Stimulated activated CD8-positive, alpha-beta memory T cell treated with anti-CD3 and anti-CD28 coated beads, Interleukin-15, amount 100 ng/mL, for 24 hours (primary cell): ENCODE results near the gene UCHL5.

Source experiments
- DNase-seq: peaks from one replicate; pipeline ENCODE4 v3.0.0-alpha.2; 2020; ENCODE audit warnings: low read depth

Gene UCHL5, protein sequence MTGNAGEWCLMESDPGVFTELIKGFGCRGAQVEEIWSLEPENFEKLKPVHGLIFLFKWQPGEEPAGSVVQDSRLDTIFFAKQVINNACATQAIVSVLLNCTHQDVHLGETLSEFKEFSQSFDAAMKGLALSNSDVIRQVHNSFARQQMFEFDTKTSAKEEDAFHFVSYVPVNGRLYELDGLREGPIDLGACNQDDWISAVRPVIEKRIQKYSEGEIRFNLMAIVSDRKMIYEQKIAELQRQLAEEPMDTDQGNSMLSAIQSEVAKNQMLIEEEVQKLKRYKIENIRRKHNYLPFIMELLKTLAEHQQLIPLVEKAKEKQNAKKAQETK

GRCh38 chr1:193059282-193060114, at the start of gene UCHL5, which contains the start of gene RO60:
Gene UCHL5 (minus strand): TSS chr1:193059360. CDS start chr1:193059260, 100 bp downstream.
Gene RO60 (plus strand): TSS chr1:193059612. CDS start chr1:193069055, 9,443 bp downstream.
- peak; percentile 79 for DNase-seq

DNA sequence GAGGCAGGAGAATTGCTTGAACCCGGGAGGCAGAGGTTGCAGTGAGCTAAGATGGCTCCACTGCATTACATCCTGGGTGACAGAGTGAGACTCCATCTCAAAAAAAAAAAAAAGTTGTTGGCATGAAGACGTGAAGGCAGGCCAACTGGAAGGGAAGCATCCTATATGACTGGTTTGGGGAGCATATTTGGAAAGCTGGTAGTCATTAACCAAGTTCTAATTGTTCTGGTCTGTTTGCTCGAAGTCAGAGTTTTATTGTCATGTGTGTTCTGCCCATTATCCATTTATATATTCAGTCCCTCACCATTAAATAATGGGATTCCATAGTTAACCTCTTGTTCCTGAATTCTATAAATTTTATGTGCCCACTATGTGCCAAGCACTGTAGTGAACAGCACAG, 49.3 kb upstream of the UCHL5 start:
- DNase-seq, result no peak

DNA sequence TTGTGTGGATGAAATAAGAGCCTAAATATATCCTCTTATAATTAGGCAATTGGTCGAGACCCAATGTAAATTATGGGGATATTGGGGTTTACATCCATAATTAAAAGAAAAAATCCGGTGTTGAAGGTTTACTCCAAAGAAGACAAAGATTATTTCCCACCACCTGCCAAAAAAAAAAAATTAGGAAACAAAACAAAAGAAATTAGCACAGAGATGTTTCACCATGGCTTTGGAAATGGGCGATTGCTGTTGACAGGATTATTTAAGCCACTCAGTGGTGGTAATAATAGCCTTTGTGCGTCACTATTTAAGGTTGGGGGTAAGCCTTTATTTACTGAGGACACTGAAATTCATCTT, 46.6 kb upstream of the UCHL5 start:
- no peak for DNase-seq

DNA sequence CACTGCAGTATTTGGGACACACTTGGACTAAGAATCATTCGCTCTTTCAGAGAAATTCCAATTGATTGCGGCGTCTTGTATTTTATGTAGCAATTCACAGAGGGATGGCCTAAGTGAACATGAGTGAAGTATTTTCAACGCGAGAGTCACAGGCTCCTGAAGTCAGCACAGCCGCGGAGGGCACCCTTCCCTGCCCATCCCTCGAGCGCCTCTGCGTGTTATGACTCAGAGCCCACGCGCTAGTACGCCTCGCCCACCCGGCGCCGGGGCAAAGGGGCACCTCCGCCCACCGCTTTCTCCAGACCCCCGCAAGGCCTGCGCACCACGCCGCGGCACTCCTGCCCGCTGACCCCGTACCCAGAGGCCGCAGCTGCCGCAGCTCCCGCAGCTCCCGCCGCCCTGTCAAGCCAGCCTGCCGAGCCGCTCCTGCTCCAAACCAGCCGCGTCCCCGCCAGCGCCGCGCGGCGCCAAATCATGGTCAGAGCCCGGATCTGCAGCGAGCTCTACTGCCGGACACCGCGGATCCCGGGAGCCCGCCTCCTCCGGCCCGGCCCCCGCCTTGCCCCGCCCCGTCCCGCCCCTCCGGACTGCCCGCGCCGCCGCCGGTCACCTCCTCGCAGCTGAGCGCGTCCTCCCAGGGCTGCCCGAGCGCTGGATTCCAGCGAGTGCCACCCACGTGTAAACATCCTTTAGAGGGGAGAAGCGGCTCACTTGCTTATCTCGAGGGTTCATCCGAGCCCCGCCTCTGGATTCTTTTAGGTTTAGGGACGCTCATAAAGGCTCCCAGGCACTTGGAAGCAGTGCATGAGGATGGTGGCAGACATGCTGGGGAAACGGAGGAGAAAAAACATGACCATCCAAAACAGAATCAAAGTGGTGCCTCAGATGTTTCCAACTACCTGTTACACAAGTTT, 46.0 kb upstream of the UCHL5 start, which contains the start of gene GLRX2:
Gene GLRX2 (minus strand): TSS at position 508 of the 914 bp plus-strand sequence. CDS start 32 bp downstream, at position 476.
- peak; percentile 33 for DNase-seq

DNA sequence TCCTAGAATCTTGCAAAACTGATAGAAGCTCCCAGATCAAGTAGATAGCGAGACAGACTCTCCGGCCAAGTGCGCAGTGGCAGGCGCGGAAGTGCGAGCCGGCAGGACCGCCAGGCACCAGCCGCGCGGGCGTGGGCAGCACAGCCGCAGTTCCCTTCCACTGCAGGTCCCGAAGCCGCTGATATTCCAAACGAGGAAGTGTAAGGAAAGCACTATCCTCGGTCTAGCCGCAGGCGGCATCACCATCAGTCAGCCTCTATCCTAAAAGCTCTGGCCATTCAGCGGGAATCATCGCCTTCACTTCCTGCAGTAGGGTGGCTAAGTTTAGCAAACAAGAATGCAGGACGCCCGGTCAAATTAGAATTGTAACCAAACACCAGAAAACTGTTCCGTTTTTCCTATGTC, 45.3 kb upstream of the UCHL5 start:
- DNase-seq, result no peak

- no peak for DNase-seq
Measured at GRCh38 chr1:193103759-193104501, 44.8 kb upstream of the UCHL5 start.

DNA sequence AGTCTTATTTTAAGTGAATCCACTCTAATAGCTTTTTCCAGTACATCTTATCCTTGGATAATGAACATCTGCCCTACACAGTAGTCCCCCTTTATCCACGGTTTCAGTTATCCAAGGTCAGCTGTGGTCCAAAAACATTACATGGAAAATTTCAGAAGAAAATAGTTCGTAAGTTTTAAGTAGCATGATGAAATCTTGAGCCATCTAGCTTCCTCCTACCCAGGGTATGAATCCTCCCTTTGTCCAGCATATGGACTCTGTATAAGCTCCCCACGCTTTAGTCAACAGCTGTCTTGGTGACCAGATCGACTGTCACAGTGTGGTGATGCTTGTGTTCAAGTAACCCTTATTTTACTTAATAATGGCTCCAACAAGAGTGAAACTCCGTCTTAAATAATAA, 43.5 kb upstream of the UCHL5 start:
- DNase-seq, result no peak

GRCh38 chr1:193094112-193094511, 35.0 kb upstream of the UCHL5 start:
- DNase-seq, result no peak

GRCh38 chr1:193090865-193091264, 31.7 kb upstream of the UCHL5 start:
- no peak for DNase-seq

GRCh38 chr1:193087893-193088292, 28.7 kb upstream of the UCHL5 start:
- DNase-seq, result no peak

GRCh38 chr1:193086342-193086741, 27.2 kb upstream of the UCHL5 start:
- DNase-seq, result no peak

DNA sequence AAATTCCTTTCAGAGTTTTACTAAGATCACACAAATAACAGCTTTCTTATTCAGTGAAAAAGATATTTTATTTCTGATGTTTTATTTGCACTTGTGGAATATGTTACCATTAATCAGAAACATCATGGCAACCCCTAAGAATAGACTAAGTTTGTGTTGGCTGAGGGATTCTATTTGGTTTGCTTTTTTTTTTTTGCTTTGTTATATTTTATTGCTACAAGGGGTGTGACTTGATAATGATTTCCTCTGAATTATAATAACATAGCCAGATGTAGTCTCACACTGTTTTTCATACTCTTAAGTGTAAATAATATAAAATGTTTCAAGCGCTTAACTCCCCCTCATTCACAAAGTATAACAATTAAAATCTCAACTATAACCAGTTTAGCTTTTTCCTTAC, 26.1 kb upstream of the UCHL5 start:
- no peak for DNase-seq

GRCh38 chr1:193083365-193084088, 24.4 kb upstream of the UCHL5 start:
- DNase-seq, result no peak

DNA sequence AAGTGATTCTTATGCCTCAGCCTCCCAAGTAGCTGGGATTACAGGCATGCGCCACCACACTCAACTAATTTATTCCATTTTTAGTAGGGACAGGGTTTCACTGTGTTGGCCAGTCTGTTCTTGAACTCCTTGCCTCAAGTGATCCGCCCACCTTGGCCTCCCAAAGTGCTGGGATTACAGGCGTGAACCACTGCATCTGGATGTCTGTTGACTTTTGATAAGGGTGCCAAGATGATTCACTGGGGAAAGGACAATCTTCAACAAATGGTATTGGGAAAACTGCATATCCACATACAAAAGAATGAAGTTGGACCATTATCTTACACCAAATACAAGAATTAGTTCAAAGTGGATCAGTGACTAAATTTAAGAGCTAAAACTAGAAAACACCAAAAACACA, 20.0 kb upstream of the UCHL5 start:
- DNase-seq, result no peak

DNA sequence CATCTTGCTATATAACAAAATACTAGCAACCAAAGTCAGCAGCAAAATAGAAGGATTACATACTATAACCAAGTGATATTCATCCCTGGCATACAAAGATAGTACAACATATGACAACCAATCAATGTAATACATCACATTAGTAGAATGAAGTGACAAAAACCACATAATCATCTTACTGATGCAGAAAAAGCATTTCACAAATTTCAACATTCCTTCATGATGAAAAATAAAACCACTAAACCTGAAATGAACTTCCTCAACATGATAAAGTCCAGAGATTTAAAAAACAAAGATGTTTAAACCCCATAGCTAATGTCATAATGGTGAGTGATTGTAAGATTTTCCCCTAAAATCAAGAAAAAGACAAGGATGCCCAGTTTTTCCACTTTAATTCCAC, 18.8 kb upstream of the UCHL5 start:
- DNase-seq, result no peak

- no peak for DNase-seq
Measured at GRCh38 chr1:193070942-193071341, 11.8 kb upstream of the UCHL5 start.

DNA sequence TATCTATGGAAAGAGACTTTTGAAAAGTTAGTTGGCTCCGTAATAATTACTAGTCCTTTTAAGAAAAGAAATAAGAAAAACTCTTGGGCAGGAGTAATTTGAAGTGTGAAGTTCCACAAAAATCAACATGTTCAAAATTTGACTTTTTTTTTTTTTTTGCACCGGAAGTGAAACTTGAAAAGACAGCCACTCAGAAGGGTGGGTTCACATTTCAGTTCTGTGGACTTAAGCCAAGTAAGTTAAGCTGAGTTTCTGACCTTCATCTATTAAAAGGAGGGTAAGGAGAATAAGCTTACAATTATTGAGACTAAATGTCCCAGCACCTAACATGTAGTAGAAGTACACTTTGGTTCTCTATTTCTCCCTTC, 11.2 kb upstream of the UCHL5 start:
- DNase-seq, result no peak

DNA sequence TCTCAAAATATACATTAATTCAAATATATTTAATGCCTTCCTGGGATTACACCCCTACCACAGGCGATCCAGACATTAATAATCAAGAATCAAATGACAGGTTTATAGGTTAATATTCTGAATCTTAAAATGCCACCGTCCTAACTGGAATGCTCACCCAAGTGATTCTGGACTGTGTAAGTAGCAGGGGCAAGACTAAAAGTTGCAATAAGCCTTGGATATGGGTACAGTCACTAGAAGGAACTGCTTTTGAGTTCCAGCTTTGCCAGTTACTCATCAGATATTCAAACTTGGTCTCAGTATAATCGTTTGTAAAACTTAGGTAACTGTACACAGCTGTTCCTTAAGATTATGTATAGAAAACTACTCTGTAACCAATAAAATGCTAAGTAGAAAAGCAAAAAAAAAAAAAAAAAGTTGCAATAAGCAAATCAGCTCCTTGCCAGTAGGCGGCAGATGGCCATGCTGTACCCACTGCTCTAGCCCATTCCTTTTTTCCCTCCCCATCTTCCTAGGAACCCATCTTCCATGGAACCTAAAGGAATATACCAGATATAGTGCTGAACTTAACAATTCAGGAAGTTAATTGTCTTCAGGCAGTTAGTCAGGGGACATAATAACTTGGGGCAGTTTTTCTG, 10.7 kb upstream of the UCHL5 start:
- no peak for DNase-seq

GRCh38 chr1:193068013-193068412, 8.9 kb upstream of the UCHL5 start:
- no peak for DNase-seq

DNA sequence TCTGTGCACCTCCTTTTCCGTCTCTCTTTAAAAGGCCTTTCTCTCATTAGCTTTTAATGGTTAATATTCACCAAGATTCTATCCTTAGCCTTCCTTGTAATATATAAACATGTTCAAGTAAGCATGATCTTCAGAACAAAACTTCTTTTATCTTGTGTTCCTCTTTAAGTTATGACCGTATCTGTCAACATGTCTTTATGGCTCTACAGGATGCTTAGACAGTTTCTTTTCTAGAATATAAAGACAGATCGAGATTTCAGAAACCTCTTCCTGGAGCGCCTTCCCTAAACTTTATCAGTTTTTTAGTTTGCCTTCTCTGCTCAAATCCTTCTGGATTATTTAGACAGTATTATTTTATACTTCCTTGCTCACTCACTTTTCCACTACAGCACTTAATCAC, 7.4 kb upstream of the UCHL5 start:
- no peak for DNase-seq
